Activated T-helper 9 cell treated with anti-CD3 and anti-CD28 coated beads, Interleukin-2, amount 50 U/mL, for 16 hours (primary cell): ENCODE results near the gene TMEM222.

Source experiments
- DNase-seq: peaks from one replicate; pipeline ENCODE4 v3.0.0-alpha.2; 2020; ENCODE audit warnings: low read depth

TMEM222 gene

DNA sequence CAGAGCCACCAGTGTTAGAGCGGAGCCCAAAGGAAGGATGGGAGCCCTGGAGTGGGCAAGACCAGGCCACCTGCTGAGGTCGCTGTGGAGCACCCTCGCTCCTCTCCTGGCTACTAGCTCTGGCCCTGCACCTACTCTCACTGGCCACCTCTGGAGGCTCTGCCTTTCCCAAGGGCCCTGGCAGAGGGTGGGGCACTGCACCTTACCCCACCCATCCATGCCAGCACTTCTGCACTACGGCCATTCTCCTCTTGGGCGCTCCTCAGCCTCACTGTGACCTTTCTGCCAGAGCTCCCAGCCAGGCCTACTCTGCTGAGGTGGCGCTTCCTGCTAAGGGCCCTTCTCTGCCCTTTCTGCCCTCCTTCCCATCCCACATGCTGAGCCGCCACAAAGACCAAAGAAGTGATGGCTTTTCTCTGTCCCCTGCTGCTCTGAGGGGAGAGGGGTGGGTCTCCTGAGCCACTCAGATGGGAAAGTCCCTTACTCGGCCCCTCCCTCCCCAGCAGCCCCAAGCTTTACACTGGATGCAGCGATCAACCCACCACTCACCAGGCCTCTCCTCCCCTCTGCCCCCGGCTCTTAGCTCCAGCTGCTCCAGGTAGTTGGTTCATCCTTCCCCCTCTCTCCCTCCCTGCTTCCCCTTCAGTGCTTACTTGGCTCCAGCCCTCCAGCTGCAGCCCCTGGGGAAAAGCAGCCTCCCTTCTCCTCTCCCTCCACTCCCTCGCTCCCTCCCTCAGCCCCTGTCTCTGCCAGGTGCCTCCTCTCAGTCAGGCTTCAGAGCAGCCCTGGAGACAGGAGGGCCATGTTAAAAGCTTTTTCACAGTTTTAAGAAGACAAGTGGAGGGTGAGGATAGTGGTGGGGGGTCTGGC, 14.8 kb upstream of the TMEM222 start:
- DNase-seq, result no peak

- DNase-seq, result no peak
Observed at GRCh38 chr1:27307874-27308598, 13.9 kb upstream of the TMEM222 start.

GRCh38 chr1:27314169-27314568, 7.8 kb upstream of the TMEM222 start:
- no peak for DNase-seq

DNA sequence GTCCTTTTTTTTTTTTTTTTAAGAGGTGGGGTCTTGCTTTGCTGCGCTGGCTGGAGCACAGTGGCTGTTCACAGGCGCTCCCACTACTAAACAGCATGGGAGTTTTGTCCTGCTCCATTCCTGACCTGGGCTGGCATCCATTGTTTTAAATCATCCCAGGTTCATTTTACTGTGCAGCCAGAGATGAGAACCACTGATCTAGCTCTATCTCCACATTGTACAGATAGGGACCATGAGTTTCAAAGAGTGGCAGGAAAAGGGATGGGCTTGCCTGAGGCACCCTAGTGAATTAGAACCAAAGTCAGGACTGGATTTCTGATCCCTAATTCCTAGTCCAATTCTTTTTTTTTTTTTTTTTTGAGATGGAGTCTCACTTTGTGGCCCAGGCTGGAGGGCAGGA, 7.2 kb upstream of the TMEM222 start:
- DNase-seq, result no peak

DNA sequence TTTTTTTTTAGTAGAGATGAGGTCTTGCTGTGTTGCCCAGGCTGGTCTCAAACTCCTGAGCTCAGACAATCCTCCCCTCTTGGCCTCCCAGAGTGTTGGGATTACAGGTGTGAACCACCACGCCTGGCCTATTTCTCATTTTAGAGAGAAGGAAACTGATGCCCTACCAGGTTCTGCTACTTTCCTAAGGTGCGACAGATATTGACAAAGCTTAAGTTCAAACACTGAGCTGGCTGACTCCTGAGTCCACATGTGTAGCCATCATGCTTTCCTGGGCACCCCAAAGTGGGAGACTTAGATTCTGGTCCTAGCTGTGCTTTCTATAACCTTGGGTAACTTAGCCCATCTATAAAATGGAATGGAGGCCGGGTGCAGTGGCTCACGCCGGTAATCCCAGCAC, 5.1 kb upstream of the TMEM222 start:
- DNase-seq, result no peak

DNA sequence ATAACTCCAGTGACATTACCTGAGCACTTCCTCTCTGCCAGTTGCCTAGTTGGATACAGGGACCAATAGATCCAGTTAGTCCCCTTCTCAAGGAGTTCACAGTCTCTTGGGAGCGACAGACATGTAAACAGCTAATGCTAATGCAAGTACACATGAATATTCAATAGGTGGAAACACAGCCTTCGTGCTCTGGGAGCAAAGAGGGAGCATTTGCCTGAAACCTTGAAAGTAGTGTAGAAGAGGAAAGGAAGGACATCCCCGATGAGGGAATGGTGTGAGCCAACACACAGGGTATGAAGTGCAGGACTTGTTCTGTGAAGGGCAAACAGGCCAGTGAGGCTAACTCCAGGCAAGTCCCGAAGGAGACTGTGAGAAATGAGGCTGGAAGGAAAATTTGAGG, 3.8 kb upstream of the TMEM222 start:
- DNase-seq, result no peak

DNA sequence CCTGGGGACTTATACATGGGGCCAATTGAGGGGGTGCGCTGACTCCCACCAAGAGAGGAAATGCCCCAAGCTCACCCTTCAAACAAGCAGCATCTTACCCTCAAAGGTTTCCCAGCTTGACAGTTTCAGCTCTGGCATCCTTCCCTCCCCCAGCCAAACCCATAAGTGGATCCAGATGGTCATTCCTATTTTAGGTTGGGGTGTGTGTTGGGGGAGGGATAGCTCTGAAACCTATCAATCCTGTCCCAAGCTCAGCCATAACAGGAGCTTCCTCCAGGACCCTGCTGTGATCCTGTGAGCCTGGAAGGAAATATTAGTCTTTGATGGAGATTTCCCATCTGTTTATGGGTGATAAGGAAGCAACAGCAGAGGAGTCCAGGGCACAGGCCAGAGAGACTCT, 3.4 kb upstream of the TMEM222 start:
- DNase-seq, result no peak

- DNase-seq, result no peak
Observed at GRCh38 chr1:27322569-27323240, 742 bp downstream of the TMEM222 start.

DNA sequence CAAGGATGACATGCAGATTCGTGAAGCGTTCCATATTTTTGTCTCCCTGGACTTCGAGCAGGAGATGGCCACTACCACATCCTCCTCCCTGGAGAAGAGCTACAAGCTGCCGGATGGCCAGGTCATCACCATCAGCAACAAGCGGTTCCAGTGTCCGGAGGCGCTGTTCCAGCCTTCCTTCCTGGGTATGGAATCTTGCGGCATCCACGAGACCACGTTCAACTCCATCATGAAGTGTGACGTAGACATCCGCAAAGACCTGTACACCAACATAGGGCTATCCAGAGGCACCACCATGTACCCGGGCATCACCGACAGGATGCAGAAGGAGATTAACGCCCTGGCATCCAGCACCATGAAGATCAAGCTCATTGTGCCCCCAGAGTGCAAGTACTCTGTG, 3.3 kb downstream of the TMEM222 start:
- no peak for DNase-seq

DNA sequence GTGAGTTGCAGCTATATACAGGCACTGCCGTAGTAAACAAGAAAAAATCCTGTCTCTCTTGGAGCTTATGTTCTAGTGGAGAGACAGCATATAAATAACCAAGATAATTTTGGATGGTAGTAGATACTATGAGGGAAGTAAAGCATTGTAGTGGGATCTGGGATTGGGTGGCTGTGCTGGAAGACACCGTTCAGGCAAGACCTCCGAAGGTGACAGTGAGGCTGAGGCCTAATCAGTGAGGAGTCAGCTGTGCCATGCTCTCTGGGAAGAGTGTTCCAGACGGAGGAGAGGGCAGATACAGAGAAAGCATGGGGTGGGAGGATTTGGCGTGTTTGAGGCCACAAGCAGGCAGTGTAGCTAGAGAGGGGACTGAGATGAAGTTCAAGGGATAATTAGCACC, 6.0 kb downstream of the TMEM222 start:
- no peak for DNase-seq

- no peak for DNase-seq
Observed at GRCh38 chr1:27330786-27331185, 8.8 kb downstream of the TMEM222 start.

DNA sequence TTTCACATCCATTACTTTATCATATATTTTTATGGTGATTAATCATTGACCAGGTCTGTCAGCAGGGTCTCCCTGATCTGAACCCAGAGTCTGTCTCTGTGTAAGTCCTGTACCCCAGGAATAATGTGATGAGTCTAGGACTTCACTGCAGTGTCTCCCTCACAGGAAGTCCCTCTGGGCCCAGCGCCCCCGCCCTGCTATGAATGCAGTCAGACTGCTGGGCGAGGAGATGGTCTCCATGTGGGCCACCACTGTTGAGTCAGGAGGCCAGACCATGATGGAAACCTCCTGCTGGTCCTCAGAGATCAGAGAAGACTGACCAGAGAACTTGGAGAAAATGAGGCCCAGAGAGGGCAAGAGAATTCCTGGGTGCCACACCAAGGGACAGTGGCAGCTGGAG, 9.5 kb downstream of the TMEM222 start:
- no peak for DNase-seq

DNA sequence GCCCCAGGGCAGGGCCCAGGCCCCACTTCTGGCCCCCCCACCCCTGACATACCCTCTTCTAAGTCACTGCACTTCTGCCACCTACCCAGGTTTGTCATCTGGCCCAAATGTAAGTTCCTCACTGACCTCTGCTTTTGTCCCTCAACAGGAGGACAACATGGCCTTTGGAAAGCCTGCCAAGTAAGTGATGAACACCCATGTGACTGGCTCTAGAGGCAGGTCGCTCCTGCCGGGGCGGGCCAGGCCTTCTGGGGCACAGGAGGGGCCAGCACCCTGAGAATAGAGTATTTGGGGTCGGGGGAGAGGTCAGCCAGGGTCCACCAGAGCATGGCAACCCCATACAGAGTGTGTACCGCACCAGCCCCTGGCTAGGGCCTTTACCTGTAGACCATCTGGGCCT, 10.0 kb downstream of the TMEM222 start:
- no peak for DNase-seq

DNA sequence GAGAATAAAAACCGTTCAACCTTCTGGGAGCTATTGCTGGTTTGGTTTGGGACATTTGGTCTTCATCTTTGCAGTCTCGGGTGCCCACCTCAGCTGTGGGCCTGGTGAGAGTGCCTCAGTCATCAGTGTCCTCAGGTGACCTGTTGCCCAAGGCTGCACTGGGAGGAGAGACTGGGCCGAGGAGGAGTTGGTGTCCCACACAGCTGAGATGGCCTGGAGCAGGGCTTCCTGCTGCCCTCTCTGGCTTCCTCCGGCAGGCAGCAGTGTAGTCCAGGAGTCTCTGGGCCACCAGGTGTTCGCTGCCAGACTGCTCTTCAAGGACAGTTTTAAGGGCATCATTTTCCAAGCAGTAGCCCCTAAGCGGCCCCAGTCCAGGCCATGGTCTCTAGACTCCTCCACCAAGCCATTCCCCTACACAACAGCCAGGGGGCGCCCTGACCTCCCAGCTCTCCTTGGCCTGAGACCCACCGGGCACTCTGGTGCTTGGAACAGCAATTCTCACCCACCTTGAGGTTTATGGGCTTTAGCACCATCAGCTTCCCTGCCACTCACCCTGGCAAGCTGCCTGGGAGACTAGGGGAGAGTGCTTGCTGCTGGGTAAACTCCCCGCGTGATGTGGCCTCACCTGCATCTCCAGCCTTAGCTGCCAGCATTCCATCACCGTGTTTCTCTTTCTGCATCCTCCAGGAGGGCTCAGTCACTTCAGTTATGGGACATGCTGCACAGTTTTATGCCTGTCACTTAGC, 10.7 kb downstream of the TMEM222 start:
- DNase-seq, result no peak

DNA sequence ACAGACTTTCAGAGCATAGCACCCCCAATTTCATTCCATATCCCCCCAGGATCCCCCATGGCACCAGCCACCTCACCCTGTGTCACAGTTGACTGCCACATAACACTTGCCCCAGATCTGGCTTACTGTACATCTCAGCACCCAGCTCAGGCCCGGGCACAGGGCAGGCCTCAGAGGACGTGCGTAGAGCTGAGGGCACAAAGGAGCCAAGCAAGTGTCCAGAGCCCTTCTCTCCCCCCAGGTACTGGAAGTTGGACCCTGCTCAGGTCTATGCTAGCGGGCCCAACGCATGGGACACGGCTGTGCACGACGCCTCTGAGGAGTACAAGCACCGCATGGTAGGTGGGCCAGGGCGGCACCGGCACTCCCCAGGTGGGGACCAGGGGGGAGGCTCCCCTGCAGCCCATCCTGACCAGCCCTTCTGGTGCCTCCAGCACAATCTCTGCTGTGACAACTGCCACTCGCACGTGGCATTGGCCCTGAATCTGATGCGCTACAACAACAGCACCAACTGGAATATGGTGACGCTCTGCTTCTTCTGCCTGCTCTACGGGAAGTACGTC, 11.8 kb downstream of the TMEM222 start:
- DNase-seq, result no peak

DNA sequence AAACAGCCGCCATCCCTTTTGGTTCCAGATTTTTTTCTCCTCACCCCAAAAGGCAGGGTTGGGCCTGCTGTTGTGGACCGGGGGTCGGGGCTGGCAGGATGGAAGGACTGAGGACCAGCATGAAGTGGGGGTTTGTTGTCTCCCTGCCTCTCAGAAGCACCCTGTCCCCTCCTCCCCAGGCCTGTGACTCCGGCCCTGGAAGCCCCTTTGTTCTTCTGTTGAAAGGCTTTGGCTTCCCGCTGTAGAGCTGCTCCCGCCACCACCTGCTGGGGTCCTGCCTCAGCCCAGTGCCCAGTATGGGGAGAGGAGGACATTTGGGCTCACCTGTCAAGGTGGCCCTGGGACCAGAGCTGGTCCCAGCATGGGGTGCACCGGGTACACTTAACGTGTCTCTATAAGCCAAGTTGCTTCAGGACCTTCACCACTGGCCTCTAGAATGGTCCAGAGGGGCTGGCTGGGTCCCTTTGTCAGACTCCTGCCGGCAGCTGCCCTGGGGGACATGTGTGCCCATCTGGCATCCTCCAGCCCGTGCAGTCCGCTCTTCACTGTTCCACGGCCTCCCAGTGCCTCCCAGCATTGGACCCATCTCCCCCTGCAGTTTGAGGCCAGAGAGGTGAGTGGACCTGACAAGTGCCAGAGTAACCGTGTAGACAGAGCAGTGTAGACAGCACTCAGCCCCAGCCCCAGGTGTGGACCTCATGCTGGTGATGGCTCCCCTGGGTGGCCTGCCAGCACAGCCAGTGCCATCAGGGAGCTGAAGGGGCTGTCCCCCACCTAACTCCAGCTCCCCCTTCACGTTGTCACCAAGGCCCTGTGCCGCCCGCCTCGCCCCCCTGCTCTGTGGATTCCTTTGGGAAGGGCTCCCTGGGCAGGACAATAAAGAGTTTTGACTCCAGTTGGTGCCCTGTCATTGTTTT, 13.8 kb downstream of the TMEM222 start:
- no peak for DNase-seq

- no peak for DNase-seq
Observed at GRCh38 chr1:27336756-27337155, 14.8 kb downstream of the TMEM222 start.

DNA sequence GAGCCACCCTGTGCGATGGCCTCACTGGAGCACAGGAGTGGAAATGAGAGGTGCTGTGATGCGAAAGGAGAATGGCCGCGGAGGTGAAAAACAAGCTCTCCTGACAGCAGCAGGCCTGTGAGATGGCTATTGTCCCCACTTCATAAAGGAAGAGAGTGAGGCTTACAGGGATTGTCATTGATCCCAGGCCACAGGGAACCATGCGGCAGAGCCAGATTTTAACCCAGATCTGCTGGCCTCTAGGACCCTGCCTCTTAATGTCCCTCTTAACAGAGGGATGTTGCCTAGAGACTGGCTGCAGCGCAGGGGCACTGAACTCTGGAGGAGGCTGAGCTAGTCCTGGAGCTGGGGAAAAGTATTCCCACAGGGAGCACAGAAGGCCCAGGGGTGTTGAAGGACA, 16.8 kb downstream of the TMEM222 start:
- no peak for DNase-seq

GRCh38 chr1:27339213-27339612, 17.2 kb downstream of the TMEM222 start:
- DNase-seq, result no peak

GRCh38 chr1:27341525-27342252, 19.7 kb downstream of the TMEM222 start, which contains the start of gene SYTL1:
SYTL1 (plus strand) TSS chr1:27342022; CDS start chr1:27345335, 3,313 bp downstream.
- peak; percentile 48 for DNase-seq
